ENCODE data around the gene KCNH2. TPM values are rescaled to one million over a fixed set of nuclear protein-coding genes. Genes with fewer than 3 reads are reported as not detected.
"Not testable (repeated sequence)": the region's sequence is repeated elsewhere in the genome, so short reads cannot be mapped to it uniquely, and the experiment has no call there.

The KCNH2 gene
- total RNA-seq, 1 donor from 2014 or later = 2.3 TPM

GRCh38 chr7:151011616-151012015 lies 33.5 kb upstream of the KCNH2 start:
- not testable (repeated sequence) for DNase-seq (ENCODE audit: low read depth)

DNA sequence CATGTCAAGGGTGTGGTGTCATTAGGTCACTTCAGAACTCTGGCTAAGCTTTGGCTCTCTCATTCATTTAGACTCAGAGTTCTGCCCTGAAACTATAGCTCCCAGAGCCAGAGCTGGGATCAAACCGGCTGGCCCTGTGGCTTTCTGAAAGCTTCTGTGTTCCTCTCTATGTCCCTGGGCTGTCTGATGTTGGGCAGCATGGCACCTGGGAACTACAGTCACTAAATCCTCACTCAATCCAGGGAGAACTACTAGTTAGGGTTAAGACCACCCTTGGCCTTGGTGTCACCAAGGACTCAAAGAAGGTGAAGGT lies 32.9 kb upstream of the KCNH2 start:
- DNase-seq (ENCODE audit: low read depth) = no peak

DNA sequence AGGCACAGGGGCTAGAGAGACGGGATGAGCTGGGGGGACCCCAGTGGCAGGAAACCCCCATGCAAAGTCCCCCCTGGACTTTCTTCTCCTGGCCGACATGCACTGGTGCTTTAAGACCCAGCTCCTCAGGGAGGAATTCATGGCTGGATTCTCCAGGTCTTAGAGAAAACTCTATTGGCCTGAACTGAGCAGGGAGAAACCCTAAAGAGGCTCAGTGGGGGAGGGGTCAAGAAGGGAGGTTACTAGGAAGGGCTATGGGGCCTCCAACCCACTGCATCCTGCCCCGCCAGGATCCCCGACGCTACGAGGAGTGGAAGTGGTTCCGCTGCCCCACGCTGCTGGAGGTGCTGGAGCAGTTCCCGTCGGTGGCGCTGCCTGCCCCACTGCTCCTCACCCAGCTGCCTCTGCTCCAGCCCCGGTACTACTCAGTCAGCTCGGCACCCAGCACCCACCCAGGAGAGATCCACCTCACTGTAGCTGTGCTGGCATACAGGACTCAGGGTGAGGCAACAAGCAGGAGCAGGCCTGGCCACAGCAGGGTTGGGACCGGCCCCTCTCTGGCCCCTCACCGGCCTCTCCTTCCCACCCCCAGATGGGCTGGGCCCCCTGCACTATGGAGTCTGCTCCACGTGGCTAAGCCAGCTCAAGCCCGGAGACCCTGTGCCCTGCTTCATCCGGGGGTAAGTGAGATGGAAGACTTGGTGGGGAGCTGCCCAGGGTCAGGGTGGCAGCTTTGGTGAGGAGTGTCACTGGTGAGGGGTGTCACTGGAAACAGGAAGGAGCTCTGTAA lies 32.4 kb upstream of the KCNH2 start:
- no peak for DNase-seq (ENCODE audit: low read depth)

DNA sequence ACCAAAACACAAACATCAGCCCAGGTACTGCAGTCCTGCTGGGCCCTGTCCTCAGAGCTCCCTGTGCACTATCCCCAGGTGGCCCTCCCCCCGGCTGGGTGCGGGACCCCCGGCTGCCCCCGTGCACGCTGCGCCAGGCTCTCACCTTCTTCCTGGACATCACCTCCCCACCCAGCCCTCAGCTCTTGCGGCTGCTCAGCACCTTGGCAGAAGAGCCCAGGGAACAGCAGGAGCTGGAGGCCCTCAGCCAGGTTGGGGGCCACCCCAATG lies 31.9 kb upstream of the KCNH2 start:
- no peak for DNase-seq (ENCODE audit: low read depth)

DNA sequence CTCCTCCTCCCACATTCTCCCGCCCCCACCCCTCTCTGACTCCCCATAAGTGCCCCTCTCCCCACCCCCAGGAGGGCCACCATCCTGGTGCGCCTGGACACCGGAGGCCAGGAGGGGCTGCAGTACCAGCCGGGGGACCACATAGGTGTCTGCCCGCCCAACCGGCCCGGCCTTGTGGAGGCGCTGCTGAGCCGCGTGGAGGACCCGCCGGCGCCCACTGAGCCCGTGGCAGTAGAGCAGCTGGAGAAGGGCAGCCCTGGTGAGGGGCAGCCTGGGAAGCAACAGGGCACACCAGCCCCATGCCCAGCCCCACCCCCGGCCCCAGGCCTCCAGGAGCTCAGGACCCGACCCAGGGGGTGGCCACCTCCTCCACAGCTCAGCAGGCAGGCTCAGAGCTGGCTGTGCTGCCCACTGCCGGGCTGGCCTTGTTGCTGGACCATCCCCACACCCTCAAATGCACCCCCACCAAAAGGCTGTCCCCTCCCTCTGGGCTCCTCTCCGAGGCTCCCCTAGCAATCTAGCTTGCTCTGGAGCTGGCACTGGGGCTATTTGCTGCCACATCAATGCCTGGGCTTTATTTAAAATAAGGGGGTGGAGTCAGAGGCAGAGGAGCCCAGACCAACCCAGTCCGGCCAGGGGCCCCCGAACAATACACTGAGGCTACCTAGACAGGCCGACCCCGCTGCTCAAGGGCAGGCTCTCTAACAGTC lies 31.4 kb upstream of the KCNH2 start:
- no peak for DNase-seq (ENCODE audit: low read depth)

DNA sequence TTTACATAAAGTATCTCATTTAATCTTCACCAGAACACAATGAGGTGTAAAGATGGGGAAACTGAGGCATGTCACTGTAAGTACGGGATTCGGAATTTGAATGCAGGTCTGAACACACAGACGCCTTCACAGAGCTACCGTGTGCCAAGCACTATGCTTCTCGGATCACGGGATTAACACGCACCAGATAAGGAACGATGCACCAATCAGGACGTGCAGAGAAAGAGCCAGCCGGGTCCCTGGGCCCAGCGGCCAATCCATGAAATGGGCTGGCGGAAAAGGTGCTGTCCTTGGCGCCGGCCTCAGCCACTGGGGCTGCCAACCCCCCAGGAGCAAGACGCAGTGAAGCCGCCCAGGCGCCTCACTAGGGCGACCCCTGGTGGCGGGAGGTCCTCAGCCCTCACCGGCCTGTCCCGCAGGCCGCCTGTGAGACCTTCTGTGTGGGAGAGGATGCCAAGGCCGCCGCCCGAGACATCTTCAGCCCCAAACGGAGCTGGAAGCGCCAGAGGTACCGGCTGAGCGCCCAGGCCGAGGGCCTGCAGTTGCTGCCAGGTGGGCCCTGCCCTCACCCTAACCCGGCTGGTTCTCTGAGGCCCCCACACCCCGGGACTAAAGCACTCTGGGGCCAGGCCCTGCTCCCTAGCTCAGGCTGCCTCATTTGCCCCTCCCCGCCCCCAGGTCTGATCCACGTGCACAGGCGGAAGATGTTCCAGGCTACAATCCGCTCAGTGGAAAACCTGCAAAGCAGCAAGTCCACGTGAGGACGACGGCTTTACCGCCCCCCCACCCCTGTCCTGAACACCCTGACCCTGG lies 30.6 kb upstream of the KCNH2 start:
- no peak for DNase-seq (ENCODE audit: low read depth)

- no peak for DNase-seq (ENCODE audit: low read depth)
These were observed 30.0 kb upstream of the KCNH2 start for GRCh38 chr7:151008143-151008510.

DNA sequence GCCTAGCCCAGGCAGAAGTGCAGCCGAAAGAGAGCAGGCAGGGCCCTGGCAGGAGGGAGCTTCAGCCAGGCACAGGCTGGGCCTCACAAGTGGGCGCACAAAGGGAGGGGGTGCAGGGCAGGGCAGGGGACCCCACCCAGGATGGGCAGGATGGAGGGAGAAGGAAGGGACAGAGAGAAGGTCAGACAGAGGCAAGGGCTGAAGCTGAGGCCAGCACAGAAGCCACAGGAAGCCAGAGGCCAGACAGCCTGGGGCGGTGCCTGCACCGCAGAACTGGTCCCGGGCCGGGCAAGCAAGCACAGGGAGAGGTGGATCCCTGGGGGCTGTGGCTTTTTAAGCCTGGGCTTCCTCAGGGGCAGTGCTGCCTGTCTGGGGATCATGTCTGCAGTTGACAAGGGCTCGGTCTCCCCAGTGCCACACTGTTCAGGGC lies 29.4 kb upstream of the KCNH2 start:
- no peak for DNase-seq (ENCODE audit: low read depth)

DNA sequence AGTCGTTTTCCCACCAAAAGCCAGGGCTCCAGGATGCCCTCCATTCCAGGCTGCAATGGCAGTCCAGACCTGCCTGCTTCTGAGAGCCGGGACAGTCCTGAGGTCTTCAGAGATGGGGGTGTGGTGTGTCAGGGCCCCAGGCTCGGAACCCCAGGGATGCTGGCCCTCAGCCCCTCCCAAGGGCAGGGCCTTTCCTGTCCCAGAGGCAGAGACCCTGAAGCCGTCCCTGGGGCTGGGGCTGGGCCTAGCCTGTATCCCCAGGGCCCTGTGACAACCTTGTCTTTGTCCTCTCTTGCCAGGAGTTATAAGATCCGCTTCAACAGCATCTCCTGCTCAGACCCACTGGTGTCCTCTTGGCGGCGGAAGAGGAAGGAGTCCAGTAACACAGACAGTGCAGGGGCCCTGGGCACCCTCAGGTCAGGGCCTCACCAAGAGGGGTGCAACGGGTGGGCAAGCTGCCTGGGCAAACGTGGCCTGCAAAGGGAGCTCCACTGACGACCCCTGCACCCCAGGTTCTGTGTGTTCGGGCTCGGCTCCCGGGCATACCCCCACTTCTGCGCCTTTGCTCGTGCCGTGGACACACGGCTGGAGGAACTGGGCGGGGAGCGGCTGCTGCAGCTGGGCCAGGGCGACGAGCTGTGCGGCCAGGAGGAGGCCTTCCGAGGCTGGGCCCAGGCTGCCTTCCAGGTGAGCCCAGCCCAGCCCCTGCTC lies 28.6 kb upstream of the KCNH2 start:
- no peak for DNase-seq (ENCODE audit: low read depth)

DNA sequence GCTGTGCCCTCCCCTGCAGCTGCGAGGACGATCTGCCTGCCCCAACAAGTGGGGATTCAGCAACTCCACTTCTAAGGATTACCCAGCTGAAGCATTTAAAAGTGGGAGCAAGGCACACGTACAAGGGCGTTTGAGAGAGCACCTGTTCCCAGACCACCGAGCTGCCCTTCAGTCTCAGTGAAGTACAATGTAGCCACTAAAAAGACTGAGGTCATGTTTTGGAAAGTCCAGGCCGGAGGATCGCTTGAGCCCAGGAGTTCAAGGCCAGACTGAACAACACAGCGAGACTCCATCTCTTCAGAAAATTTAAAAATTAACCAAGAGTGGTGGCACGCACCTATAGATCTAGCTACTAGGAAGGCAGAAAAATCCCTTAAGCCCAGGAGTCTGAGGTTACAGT lies 27.4 kb upstream of the KCNH2 start:
- DNase-seq (ENCODE audit: low read depth) = no peak

- DNase-seq (ENCODE audit: low read depth) = no peak
These were observed 25.5 kb upstream of the KCNH2 start for GRCh38 chr7:151003572-151003971.

GRCh38 chr7:151001546-151001945 lies 23.4 kb upstream of the KCNH2 start:
- DNase-seq (ENCODE audit: low read depth) = no peak

DNA sequence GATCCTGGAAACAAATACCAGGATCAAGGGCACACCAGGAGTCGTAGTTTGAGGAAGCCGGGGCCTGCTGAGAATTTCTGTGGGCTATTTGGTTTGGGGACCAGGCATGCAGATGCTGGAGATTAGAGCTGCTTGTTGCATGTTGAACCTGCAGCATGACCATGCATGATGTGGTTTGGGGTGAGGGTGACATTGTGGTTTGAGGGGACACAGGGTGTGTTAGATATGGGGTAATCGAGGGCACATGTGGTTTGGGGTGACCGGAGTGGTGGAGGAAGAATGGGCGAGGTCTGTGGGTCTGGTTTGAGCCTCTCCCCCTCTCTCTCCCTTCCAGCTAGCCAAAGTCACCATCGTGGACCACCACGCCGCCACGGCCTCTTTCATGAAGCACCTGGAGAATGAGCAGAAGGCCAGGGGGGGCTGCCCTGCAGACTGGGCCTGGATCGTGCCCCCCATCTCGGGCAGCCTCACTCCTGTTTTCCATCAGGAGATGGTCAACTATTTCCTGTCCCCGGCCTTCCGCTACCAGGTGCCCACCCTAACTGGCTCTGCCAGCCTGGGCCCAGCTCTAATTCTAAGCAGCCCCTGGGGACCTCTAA lies 22.9 kb upstream of the KCNH2 start:
- no peak for DNase-seq (ENCODE audit: low read depth)

DNA sequence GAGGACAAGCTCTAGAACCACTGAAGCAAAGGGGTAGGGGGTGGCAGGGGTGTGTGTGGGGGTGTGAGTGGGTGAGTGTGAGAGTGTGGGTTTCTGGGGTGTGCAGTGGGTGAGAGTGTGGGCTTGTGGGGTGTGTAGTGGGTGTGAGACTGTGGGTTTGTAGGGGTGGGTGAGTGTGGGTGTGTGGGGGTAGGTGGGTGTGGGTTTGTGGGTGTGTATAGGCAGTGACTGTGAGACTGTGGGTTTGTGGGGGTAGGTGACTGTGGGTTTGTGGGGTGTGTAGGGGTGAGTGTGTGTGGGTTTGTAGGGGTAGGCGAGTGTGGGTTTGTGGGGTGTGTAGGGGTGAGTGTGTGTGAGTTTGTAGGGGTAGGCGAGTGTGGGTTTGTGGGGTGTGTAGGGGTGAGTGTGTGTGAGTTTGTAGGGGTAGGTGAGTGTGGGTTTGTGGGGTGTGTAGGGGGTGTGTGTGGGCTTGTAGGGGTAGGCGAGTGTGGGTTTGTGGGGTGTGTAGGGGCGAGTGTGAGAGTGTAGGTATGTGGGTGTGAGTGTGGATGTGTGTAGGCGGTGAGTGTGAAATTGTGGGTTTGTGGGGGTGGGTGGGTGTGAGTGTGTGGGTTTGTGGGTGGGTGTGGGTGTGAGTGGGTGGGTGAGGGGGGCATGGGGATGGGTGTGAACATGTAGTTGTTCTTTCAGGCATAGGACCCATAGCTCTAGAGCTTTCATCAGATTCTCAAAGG lies 21.5 kb upstream of the KCNH2 start:
- DNase-seq (ENCODE audit: low read depth) = no peak

DNA sequence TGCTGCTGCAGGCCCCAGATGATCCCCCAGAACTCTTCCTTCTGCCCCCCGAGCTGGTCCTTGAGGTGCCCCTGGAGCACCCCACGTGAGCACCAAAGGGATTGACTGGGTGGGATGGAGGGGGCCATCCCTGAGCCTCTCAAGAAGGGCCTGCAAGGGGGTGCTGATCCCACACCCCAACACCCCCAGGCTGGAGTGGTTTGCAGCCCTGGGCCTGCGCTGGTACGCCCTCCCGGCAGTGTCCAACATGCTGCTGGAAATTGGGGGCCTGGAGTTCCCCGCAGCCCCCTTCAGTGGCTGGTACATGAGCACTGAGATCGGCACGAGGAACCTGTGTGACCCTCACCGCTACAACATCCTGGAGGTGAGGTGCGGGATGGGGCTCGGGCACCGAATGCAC lies 20.9 kb upstream of the KCNH2 start:
- no peak for DNase-seq (ENCODE audit: low read depth)

DNA sequence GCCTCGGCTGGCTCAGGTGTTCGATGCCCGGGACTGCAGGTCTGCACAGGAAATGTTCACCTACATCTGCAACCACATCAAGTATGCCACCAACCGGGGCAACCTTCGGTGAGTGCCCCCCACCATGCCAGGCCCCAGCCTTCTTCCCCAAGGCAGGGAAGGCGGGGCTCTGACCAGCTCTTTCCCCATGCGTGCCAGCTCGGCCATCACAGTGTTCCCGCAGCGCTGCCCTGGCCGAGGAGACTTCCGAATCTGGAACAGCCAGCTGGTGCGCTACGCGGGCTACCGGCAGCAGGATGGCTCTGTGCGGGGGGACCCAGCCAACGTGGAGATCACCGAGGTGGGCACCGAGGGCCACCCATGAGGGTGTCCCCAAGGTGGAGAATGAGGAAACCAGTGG lies 20.2 kb upstream of the KCNH2 start:
- no peak for DNase-seq (ENCODE audit: low read depth)

GRCh38 chr7:150997817-150998216 lies 19.7 kb upstream of the KCNH2 start:
- DNase-seq (ENCODE audit: low read depth) = no peak

DNA sequence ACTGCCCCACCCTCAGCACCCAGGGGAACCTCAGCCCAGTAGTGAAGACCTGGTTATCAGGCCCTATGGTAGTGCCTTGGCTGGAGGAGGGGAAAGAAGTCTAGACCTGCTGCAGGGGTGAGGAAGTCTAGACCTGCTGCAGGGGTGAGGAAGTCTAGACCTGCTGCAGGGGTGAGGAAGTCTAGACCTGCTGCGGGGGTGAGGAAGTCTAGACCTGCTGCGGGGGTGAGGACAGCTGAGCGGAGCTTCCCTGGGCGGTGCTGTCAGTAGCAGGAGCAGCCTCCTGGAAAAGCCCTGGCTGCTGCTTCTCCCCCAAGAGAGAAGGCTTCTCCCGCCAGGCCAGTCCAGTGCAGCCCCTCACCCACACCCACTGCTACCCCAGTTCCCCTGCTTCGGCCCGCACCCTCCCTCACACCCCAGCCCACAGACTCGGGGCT lies 19.0 kb upstream of the KCNH2 start:
- no peak for DNase-seq (ENCODE audit: low read depth)

DNA sequence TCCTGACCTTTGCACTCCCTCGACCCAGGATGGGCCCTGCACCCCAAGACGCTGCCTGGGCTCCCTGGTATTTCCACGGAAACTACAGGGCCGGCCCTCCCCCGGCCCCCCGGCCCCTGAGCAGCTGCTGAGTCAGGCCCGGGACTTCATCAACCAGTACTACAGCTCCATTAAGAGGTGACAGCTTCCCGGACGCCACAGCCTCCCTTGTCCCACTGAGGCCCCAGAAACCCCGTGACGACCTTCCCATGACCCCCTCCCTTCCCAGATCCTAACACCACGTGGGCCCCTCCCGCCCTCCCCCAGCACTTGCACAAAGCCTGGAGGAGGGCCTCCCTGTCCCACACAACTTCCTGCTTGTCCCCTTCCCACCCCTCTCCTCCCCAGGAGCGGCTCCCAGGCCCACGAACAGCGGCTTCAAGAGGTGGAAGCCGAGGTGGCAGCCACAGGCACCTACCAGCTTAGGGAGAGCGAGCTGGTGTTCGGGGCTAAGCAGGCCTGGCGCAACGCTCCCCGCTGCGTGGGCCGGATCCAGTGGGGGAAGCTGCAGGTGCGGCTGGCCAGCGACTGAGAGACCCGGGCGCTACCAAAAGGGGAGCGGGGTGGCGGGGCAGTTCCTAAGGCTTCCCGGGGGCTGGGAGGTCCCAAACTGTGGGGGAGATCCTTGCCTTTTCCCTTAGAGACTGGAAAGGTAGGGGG lies 18.4 kb upstream of the KCNH2 start:
- no peak for DNase-seq (ENCODE audit: low read depth)

GRCh38 chr7:150994838-150995510 lies 16.9 kb upstream of the KCNH2 start:
- no peak for DNase-seq (ENCODE audit: low read depth)

Measured in renal cortical epithelial cell (primary cell).